ENCODE measurements around the gene TMEM244. TPM values are rescaled to one million over a fixed set of nuclear protein-coding genes. Genes with fewer than 3 reads are reported as not detected.

The TMEM244 gene
- total RNA-seq, 1 donor from 2014 or later = not detected

GRCh38 chr6:129801909-129802308 lies 59.2 kb downstream of the TMEM244 start:
- no peak for DNase-seq
- Mint-ChIP-seq H3K27me3 (ENCODE audit: unreplicated experiment) (peaks cover 2% of the 10 kb centered on the region), H3K27ac (ENCODE audit: unreplicated experiment) (no peak overlapping the region), H3K9me3 (ENCODE audit: unreplicated experiment) (no peaks in the 10 kb centered on the region), H3K4me3 (ENCODE audit: unreplicated experiment) (no peak overlapping the region), H3K4me1 (ENCODE audit: low read depth, unreplicated experiment) (no peaks in the 10 kb centered on the region), H3K36me3 (ENCODE audit: unreplicated experiment) (peaks cover 16% of the 10 kb centered on the region)
- TF ChIP-seq CTCF (IDR thresholded peaks at IDR 0.05; ENCODE audit: partially characterized antibody, unreplicated experiment) = no peak

DNA sequence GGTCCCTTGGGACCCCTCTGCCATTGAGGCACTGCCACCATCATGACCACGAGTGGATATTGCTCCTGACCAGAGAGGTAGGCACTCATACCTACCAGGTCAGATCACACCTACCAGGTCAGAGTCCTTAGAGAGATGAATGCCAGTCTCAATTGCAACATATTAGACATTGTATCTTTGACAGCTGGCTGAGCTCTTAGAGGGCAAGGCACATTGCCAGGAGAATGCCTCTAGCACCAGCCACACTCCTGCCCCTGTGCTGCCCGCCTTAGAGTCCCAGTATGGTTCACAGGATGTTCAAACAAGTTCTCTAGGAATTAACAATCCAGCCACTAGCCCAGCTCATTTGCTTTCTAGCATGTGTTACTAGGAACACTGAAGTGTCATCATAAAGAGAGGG lies 65.9 kb downstream of the TMEM244 start:
- H3K4me1 Mint-ChIP-seq (ENCODE audit: low read depth, unreplicated experiment) = no peaks in the 10 kb centered on the region
- H3K36me3 Mint-ChIP-seq (ENCODE audit: unreplicated experiment) = no peaks in the 10 kb centered on the region
- no peak overlapping the region for H3K27ac Mint-ChIP-seq (ENCODE audit: unreplicated experiment)
- no peaks in the 10 kb centered on the region for H3K9me3 Mint-ChIP-seq (ENCODE audit: unreplicated experiment)
- DNase-seq = no peak
- no peak overlapping the region for H3K4me3 Mint-ChIP-seq (ENCODE audit: unreplicated experiment)
- no peak for TF ChIP-seq CTCF (IDR thresholded peaks at IDR 0.05; ENCODE audit: partially characterized antibody, unreplicated experiment)
- H3K27me3 Mint-ChIP-seq (ENCODE audit: unreplicated experiment) = no peaks in the 10 kb centered on the region

DNA sequence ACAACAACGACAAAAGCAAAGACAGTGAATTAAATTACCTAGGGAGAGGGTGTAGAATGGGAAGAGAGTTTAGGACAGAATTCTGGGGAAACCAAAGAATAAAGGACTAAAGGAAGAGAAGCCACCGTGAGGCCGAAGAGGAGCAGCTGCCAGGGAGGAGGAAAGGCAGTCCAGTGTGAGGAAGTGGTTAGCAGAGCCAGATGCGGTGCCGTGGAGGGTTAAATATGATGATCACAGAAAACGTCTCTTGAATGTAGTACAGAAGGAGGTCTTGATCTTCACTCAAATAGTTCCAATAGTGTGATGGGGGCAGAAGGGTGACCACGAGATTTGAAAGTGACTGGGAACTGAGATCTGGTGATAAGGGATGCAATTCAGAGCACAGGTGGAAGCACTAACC lies 67.7 kb downstream of the TMEM244 start:
- Mint-ChIP-seq H3K27ac (ENCODE audit: unreplicated experiment) (no peak overlapping the region), H3K36me3 (ENCODE audit: unreplicated experiment) (no peaks in the 10 kb centered on the region), H3K4me3 (ENCODE audit: unreplicated experiment) (no peak overlapping the region), H3K27me3 (ENCODE audit: unreplicated experiment) (no peaks in the 10 kb centered on the region), H3K9me3 (ENCODE audit: unreplicated experiment) (no peaks in the 10 kb centered on the region), H3K4me1 (ENCODE audit: low read depth, unreplicated experiment) (no peaks in the 10 kb centered on the region)
- no peak for DNase-seq
- TF ChIP-seq CTCF (IDR thresholded peaks at IDR 0.05; ENCODE audit: partially characterized antibody, unreplicated experiment) = no peak

DNA sequence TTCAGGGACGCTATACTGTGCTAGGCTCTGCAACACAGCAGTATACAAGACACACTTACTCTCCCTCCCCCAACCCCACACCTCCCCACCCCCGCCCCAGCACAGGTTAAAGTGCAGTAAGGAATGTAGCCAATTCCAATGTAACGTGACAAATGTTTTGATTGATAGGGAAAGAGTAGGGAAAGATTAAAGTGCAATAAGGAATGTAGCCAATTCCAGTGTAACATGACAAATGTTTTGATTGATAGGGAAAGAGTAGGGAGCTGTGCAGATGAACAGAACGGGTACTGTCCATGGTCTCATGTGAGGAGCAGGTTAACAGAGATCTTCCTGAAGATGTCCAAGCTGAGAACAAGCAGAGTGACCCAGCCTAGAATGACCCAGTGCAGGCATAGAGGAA lies 69.1 kb downstream of the TMEM244 start:
- Mint-ChIP-seq H3K27ac (ENCODE audit: unreplicated experiment) (no peak overlapping the region), H3K36me3 (ENCODE audit: unreplicated experiment) (no peaks in the 10 kb centered on the region), H3K4me1 (ENCODE audit: low read depth, unreplicated experiment) (no peaks in the 10 kb centered on the region), H3K9me3 (ENCODE audit: unreplicated experiment) (no peaks in the 10 kb centered on the region), H3K4me3 (ENCODE audit: unreplicated experiment) (no peak overlapping the region), H3K27me3 (ENCODE audit: unreplicated experiment) (no peaks in the 10 kb centered on the region)
- TF ChIP-seq CTCF (IDR thresholded peaks at IDR 0.05; ENCODE audit: partially characterized antibody, unreplicated experiment) = no peak
- DNase-seq = no peak

DNA sequence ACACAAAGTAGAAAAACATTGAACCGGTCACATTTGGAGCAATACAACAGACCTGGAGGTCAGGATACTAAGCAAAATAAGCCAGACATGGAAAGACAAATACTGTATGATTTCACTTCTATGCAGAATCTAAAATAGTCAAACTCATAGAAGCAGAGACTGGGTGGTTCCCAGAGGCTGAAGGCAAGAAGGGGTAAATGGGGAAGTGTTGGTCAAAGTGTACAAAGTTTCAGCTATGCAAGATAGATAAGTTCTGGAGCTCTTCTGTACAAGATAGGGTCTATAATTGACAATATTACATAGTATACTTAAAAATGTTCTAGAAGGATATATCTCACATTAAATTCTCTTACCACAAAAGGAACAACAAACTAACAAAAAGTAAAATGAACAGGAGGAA lies 70.3 kb downstream of the TMEM244 start:
- H3K4me1 Mint-ChIP-seq (ENCODE audit: low read depth, unreplicated experiment) = no peaks in the 10 kb centered on the region
- no peaks in the 10 kb centered on the region for H3K27me3 Mint-ChIP-seq (ENCODE audit: unreplicated experiment)
- H3K4me3 Mint-ChIP-seq (ENCODE audit: unreplicated experiment) = no peak overlapping the region
- no peaks in the 10 kb centered on the region for H3K36me3 Mint-ChIP-seq (ENCODE audit: unreplicated experiment)
- DNase-seq = no peak
- no peaks in the 10 kb centered on the region for H3K9me3 Mint-ChIP-seq (ENCODE audit: unreplicated experiment)
- no peak overlapping the region for H3K27ac Mint-ChIP-seq (ENCODE audit: unreplicated experiment)
- TF ChIP-seq CTCF (IDR thresholded peaks at IDR 0.05; ENCODE audit: partially characterized antibody, unreplicated experiment) = no peak
